Stimulated activated naive CD4-positive, alpha-beta T cell (primary cell): ENCODE data around the gene FUT1.
"Not testable (repeated sequence)": the region's sequence is repeated elsewhere in the genome, so short reads cannot be mapped to it uniquely, and the experiment has no call there.

Source experiments
- DNase-seq, 6 experiments: peaks; one replicate each; lab custom pipeline; 2025; lab: John Stamatoyannopoulos, UW

FUT1 gene

GRCh38 chr19:48768994-48769713 is 16.7 kb upstream of the FUT1 start:
- DNase-seq = no peak

DNA sequence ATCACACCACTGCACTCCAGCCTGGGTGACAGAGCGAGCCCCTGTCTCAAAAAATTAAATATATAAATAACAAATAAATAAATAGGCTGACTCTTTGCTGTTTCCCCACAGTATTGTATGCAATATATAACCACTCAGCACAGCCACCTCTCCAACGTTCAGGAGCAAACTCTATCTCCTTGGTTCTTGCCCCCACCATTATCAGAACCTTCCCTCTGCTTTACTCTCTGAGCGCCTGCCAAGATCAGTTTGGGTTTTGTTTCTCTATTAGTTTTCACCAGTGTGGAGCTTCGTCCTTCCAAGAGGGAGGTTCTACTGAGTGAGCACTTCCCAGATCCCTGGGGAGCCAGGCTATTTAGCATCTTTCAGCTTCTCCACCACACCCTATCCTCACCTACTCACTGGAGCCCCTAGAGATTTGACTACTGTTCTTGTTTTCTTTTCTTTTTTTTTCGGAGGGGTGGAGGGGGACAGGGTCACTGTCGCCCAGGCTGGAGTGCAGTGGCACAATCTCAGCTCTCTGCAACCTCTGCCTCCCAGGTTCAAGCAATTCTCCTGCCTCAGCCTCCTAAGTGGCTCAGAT is 15.8 kb upstream of the FUT1 start:
- DNase-seq = not testable (repeated sequence)

- not testable (repeated sequence) for DNase-seq
Observed at GRCh38 chr19:48765816-48766215, 13.4 kb upstream of the FUT1 start.

DNA sequence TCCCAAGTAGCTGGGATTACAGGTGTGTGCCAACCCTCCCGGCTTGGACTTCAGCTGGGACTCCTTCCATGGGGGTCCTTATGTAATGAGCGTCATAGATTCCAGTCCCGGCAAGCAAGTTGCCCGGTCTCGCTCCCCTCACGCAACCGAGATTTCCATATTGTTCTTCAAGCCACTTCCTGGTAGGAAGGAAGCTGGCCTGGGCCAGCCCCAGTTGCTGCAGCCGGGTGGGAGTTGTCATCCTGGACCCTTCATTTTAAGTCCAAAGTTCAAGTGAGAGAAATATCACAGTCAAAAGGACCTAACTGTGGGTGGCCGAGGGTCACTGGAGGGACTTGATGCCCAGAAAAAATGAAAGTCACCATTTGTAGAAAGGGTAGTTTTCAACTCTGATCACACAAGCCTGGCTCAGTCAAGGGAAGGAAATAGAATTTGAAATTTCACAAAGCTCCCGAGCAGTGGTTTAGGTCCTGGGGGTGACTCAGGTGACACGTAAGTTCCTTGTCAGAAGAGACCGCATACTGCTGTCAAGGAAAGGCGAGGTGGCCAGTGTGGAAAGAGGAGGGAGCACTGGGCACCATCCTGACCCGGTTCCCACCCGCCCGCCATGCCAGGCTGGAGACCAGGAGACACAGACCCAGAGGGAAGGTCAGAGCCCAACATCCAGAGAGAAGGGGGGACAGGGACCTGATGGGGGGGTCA is 8.2 kb upstream of the FUT1 start:
- no peak for DNase-seq

DNA sequence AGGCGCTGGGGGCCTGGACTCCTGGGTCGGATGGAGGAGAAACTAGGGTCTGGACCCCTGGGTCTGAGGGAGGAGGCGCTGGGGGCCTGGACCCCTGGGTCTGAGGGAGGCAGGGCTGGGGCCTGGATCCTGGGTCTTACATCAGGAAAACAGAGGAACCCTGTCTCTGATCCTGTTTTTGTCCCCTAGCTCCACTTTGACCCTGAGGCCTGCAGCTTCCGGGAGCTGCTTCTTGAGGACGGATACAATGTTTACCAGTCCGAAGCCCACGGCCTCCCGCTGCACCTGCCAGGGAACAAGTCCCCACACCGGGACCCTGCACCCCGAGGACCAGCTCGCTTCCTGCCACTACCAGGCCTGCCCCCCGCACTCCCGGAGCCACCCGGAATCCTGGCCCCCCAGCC is 5.3 kb upstream of the FUT1 start:
- no peak for DNase-seq

GRCh38 chr19:48757089-48757675 is 4.7 kb upstream of the FUT1 start:
- DNase-seq = no peak

DNA sequence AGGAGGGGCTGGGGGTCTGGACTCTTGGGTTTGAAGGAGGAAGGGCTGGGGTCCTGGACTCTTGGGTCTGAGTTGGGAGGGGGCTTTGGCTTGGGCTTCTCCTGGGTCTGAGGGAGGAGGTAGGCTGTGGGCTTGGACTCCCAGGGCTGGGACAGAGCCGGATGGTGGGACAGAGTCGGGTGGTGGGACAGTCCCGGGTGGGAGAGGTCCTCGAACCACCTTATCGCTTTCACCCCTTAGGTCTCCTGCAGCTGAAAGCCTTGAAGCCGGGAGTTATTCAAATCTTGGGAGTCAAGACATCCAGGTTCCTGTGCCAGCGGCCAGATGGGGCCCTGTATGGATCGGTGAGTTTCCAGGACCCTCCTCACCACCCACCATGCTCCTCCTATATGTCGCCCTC is 4.2 kb upstream of the FUT1 start:
- no peak for DNase-seq

DNA sequence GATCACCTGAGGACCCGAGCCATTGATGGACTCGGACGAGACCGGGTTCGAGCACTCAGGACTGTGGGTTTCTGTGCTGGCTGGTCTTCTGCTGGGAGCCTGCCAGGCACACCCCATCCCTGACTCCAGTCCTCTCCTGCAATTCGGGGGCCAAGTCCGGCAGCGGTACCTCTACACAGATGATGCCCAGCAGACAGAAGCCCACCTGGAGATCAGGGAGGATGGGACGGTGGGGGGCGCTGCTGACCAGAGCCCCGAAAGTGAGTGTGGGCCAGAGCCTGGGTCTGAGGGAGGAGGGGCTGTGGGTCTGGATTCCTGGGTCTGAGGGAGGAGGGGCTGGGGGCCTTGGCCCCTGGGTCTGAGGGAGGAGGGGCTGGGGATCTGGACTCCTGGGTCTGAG is 3.8 kb upstream of the FUT1 start:
- no peak for DNase-seq

GRCh38 chr19:48755787-48756186 is 3.3 kb upstream of the FUT1 start:
- DNase-seq = no peak

DNA sequence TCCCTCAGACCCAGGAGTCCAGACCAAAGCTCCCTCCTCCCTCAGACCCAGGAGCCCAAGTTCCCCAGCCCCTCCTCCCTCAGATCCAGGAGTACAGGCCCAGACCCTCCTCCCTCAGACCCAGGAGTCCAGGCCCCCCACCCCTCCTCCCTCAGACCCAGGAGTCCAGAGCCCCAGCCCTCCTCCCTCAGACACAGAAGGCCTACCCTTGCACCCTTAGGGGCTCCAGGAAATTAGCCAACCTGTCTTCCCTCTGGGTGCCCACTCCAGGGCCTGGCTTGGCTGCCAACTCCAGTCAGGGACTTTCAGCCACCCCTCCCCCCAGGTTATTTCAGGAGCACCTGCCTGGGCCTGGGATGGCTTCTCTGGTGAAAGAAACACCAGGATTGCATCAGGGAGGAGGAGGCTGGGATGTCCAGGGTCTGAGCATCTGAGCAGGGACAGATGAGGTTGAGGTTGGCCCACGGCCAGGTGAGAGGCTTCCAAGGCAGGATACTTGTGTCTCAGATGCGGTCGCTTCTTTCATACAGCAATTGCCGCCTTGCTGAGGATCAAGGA is 2.7 kb upstream of the FUT1 start, which contains the start of gene FGF21:
Gene FGF21, plus strand, starts transcription at position 441 of the 558 bp plus-strand sequence. CDS start 713 bp downstream, outside the sequence.
- no peak for DNase-seq

- peak in 1 of 6 experiments; percentile 25 for DNase-seq
Observed at GRCh38 chr19:48751845-48752495, 471 bp downstream of the FUT1 start.

GRCh38 chr19:48750771-48751504 is 1.5 kb downstream of the FUT1 start:
- DNase-seq = no peak

GRCh38 chr19:48750351-48750750 is 2.1 kb downstream of the FUT1 start:
- no peak for DNase-seq

DNA sequence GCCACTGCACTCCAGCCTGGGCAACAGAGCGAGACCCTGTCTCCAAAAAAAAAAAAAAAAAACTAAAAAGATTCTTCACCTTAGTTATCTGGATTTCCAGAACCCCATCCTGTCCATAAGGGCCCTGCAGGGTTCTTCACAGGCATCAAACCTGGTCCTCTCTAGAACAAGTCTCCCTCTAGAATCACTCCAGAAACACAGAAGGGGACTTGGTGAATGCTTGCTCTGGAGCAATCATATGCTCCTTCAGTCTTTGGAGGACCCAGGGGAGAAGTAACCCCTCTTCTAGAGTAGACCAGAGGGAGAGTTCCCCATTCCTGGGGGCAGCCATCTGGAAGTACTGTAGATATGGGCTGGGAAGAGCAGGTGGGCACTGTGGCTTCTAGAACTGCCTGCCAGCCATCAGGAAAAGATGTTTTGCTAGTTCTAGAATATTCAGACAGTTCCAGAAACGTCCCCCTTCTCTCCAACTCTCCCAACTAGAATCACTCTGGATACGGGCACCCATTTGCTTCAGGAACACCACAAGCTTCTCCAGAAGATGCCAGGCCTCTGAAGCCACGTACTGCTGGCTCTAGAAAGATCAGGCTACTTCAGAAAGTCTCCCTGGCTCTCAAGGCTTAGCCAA is 2.8 kb downstream of the FUT1 start:
- no peak for DNase-seq

- peak in 4 of 6 experiments; percentile 14 to 47 (median 29) for DNase-seq
Observed at GRCh38 chr19:48746738-48747575, 5.5 kb downstream of the FUT1 start, which contains the start of gene IZUMO1. IZUMO1 (minus strand) TSS chr19:48746909; CDS start chr19:48745859, 1,050 bp downstream.

- no peak for DNase-seq
Observed at GRCh38 chr19:48746110-48746509, 6.3 kb downstream of the FUT1 start.

- peak; percentile 25 to 56 (median 34) for DNase-seq
Observed at GRCh38 chr19:48745208-48745995, 7.0 kb downstream of the FUT1 start.

DNA sequence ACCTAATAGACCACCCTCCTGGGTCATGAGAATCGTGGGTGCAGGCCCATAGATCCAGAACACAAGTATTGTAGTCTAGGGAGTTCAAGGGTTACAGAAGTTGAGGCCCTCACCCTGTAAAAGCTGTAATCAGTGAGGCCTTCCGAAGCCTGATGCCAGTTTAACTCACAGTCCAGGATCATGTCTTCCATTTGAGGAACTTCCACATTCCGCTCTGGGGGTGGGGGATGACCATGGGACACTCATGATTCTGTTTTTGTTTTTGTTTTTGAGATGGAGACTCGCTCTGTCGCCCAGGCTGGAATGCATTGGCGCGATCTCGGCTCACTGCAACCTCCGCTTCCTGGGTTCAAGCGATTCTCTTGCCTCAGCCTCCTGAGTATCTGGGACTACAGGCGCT is 10.3 kb downstream of the FUT1 start:
- no peak for DNase-seq
